HG02588 (cell line): ENCODE data around the gene CFTR.

Experiments used
- ATAC-seq: cut with Tn5 transposase; IDR thresholded peaks from one replicate; pipeline ENCODE4 v1.9.1; 2021; ENCODE audit warnings: mild to moderate bottlenecking, moderate library complexity; ENCODE audit not compliant: unreplicated experiment

CFTR gene

DNA sequence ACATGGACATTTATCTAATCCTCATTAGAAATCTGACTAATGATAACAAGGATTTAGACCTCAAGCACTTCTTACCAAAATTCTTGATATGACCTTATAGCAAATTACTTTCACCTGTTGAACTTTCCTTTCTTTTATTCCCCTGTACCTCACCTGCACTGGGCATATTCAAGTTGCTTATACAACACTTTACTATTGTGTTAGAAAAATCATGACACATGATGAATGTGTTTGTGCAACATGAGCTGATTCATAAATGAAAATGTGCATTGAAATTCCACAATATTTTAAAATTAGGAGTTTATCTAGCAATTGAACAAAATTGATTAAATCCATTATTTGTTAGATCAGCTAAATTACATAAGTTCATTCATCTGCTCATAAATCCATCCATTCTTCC lies 160.6 kb downstream of the CFTR start:
- ATAC-seq: no peak

DNA sequence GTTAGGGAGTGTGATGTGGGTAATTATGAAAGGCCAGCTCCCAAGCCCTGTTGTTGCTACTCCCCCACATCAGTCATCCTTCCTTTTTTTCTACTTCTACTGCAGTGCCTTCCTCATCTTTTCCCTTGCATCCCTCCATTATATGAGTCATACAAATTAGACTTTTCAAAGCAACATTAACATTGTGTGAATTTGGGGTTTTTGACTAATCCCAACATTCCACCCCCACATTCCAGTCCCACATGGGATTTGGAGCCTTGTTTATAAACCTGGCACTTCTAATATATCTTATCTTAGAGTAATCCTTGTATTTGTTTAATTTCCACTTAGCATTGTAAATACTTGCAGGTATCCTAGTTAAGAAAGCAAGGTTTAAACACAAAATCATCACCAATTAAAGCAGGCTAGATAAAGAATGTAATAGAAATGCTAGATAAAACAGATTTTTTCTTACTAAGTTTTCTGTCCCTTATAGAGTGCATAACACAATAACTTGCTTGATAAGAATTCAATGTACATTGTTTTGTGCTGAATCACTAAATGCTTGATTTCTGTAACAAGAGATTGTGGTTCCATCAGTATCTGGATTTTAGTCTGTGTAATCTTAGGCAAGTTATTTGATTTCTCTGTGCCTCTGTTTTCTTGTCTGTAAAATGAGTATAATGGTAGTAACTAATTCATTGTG lies 165.8 kb downstream of the CFTR start:
- no peak for ATAC-seq

DNA sequence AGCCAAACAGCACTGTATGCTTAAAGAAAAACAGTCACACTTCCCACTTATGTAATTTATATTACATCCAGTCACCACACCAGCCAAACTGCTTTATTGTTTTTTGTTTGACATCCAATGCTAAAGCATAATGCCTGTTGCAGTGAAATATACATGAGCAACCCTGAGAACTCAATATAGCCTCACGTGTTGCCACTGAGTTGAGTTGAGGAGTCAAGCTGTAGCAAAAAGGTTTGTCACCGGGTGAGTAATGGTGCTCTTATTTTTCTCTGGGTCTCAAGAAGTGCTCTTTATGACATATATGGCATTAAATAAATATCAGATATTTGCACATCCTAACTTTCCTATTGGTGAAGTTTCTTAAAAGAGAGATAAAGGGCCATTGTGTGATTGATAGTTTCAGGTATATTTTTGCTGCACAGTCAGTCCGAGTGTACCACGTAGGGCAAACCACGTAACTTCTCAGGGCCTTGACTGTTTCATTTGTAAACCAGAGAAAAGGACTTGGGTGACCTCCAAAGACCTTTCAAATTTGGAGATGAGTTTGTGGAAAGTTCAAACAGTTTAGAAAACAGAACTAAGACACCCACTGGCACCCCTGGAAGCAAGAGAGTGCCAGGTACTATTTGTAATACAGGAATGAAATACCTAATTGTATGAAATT lies 168.5 kb downstream of the CFTR start:
- ATAC-seq: no peak

DNA sequence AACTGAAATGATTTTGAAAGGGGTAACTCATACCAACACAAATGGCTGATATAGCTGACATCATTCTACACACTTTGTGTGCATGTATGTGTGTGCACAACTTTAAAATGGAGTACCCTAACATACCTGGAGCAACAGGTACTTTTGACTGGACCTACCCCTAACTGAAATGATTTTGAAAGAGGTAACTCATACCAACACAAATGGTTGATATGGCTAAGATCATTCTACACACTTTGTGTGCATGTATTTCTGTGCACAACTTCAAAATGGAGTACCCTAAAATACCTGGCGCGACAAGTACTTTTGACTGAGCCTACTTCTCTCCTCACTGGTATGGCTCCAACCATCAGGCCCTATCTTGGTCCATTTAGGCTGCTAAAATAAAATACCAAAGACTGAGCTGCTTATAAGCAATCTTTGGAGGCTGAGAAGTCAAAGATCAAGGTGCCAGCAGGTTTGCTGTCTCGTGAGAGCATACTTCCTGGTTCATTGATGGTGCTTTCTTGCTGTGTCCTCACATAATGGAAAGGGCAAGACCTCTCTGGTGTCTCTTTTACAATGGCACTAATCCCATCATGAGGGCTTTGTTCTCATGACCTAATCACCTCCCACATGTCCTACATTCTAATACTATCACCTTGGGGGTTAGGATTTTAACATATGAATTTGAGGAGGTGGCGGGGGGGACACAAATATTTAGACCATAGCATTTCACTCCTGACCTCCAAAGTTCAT lies 173.3 kb downstream of the CFTR start:
- no peak for ATAC-seq

GRCh38 chr7:117654780-117655179 lies 175.0 kb downstream of the CFTR start:
- ATAC-seq: no peak

- no peak for ATAC-seq
Measured at GRCh38 chr7:117656806-117657205, 177.0 kb downstream of the CFTR start.

DNA sequence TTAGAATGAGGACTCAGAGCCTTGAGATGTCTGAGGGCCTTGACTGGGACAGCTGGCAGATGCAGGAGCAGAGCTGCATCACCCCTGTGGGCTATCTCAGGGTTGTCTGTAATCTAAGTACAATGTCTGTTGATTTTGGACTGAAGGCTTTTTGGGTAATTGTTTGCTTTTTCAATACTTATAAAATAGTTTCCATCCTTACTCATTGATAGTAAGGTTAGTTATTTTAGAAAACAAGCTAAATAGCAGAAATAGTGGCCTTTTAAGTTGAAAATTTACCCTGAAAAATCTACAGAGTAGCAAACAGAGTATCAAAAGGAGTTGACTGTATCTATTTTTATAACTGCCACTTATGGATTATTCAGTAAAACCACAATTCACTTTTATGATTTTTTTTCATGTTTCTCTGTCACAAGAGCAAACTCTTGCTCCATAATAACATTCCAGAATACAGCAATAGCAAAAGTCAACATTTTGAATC lies 179.7 kb downstream of the CFTR start:
- no peak for ATAC-seq

DNA sequence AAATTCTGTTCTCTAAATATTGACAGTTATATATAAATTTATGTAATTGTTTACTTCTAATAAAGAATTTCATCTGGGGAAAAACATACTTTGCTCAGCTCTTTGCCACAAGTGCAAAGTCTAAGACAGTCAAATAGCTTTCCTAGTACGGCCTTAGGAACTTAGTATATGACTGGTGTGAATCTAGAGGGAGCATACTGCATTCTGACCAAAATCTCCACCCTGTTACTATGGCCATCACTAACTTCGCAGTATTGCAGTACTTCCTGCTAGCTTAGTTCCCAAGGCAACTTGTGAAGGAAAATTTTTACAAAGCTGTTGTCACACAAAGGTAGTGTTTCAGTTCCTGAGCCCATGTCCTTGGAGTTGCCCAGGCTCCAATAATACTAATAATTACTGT lies 181.5 kb downstream of the CFTR start:
- no peak for ATAC-seq

DNA sequence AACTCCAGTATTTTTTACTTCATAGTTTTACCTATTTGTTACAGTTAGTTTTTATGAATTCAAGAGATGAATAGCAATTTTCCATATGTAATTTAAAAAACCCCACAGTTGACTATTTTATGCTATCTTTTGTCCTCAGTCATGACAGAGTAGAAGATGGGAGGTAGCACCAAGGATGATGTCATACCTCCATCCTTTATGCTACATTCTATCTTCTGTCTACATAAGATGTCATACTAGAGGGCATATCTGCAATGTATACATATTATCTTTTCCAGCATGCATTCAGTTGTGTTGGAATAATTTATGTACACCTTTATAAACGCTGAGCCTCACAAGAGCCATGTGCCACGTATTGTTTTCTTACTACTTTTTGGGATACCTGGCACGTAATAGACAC lies 184.2 kb downstream of the CFTR start:
- ATAC-seq: no peak

- no peak for ATAC-seq
Measured at GRCh38 chr7:117665368-117665767, 185.5 kb downstream of the CFTR start.

- ATAC-seq: no peak
Measured at GRCh38 chr7:117666031-117666430, 186.2 kb downstream of the CFTR start.

DNA sequence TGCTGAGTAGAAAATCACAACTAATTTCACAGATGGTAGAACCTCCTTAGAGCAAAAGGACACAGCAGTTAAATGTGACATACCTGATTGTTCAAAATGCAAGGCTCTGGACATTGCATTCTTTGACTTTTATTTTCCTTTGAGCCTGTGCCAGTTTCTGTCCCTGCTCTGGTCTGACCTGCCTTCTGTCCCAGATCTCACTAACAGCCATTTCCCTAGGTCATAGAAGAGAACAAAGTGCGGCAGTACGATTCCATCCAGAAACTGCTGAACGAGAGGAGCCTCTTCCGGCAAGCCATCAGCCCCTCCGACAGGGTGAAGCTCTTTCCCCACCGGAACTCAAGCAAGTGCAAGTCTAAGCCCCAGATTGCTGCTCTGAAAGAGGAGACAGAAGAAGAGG lies 186.9 kb downstream of the CFTR start:
- no peak for ATAC-seq

DNA sequence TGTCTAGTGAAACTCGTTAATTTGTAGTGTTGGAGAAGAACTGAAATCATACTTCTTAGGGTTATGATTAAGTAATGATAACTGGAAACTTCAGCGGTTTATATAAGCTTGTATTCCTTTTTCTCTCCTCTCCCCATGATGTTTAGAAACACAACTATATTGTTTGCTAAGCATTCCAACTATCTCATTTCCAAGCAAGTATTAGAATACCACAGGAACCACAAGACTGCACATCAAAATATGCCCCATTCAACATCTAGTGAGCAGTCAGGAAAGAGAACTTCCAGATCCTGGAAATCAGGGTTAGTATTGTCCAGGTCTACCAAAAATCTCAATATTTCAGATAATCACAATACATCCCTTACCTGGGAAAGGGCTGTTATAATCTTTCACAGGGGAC lies 187.6 kb downstream of the CFTR start:
- no peak for ATAC-seq

DNA sequence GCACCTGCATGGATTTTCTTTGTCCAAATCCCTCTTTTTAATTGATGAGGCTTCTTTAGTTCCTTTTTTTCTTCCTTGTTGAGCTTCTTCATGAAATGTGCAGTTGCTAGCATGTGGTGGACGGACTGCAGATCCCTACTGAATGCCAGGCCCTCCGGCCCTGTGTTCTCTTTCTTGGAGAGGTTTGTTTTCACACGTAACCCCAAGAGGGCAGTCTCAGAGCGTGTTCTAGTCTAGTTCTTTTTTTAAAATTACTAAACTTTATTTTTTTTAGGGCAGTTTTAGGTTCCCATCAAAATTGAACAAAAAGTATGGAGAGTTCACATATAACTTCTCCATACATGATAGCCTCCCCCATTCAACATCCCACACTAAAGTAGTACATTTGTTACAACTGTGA lies 190.0 kb downstream of the CFTR start:
- ATAC-seq: no peak

GRCh38 chr7:117672453-117672852 lies 192.6 kb downstream of the CFTR start:
- ATAC-seq: no peak

DNA sequence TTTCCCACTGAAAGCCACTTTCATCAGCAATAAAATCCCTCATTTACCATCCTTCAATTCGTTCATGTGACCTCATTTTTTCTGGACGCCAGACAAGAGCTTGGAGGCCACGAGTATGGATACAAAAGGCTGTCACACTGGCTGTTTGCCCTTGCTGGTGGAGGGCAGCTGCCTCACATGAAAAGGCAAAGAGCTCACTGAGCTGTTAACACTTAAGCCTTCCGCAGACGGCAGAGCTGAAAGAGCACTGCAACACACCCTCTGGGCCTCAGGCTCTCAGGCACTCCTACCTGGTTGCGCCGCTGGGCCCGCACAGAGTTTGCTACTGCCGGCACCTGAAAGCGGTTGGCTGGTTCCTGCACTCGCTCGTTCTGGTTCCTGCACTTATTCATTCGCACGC lies 193.5 kb downstream of the CFTR start:
- no peak for ATAC-seq

DNA sequence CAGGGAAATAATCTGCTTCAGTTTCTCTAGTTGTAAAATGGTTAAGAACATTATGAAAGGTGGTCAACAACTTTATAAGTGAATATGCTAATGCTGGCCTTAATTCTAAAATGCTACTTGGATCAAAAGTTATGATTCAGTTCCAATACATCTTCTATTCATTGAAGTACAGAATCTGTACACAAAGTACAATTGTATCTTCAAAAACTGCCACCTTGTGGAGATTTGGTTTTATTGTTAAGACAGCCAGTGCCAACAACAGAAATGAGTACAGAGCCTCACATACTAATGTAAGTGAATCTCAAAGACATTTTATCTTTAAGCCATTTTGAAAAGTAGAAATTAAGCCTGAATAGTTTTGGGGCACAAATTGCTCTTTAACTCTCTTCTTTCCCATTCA lies 194.0 kb downstream of the CFTR start:
- no peak for ATAC-seq

DNA sequence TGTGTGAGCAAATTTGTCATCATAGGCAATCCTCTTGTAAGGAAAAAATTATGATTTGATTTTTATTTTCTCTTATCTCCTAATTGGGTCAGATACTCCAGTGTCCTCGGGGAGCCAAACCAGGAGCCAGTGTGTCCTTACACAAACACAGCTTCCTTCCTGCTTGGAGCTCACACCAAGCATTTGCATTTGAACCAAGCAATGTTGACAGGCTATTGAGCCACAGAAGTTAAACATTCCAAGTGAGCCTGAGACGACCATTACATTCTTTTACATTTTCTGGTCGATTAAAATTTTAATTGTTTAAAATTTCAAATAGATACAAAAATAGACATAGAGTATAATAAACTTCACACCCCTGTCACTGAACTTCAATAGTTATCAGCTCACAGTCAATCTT lies 194.8 kb downstream of the CFTR start:
- no peak for ATAC-seq

GRCh38 chr7:117675497-117676435 lies 195.9 kb downstream of the CFTR start:
- no peak for ATAC-seq

GRCh38 chr7:117679120-117679519 lies 199.3 kb downstream of the CFTR start:
- ATAC-seq: no peak
